ENCODE measurements around the gene FOXF1. TPM values are rescaled to one million over a fixed set of nuclear protein-coding genes. Genes with fewer than 3 reads are reported as not detected.
A peak's percentile ranks its signal among the peaks of the same experiment; 100 is the strongest.

The FOXF1 gene
- total and polyA plus RNA-seq, 4 donors = 0.56 to 1.2 (median 0.89) TPM

DNA sequence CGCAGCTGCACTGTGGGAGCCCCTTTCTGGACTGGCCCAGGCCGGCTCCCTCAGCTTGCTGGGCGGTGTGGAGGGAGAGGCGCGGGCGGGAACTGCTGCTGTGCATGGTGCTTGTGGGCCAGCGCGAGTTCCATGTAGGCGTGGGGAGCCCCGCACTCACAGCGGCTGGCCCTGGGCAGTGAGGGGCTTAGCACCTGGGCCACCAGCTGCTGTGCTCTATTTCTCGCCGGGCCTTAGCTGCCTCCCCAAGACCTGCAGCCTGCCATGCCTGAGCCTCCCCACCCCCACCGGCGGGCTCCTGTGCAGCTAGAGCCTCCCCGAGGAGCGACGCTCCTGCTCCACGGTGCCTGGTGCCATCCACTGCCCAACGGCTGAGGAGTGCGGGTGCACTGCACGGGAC, 43.0 kb downstream of the FOXF1 start:
- Histone ChIP-seq H3K27me3 (ENCODE audit: control insufficient read depth in 4 of 4, insufficient read depth in 4 of 4, low read length in 3 of 4) (no peaks in the 10 kb centered on the region), H3K27ac (ENCODE audit: low read depth in 1 of 2, low read length in 2 of 2) (no peak overlapping the region), H3K9ac (ENCODE audit: low read depth in 1 of 2, low read length in 2 of 2) (no peak overlapping the region), H3K4me1 (ENCODE audit: control insufficient read depth in 4 of 4, insufficient read depth in 4 of 4, low read length in 3 of 4) (peaks cover 0 to 16% (median 12%) of the 10 kb centered on the region in 4 donors), H3K36me3 (ENCODE audit: control insufficient read depth in 4 of 4, insufficient read depth in 3 of 4, low read depth in 1 of 4, low read length in 3 of 4) (peaks cover 0 to 21% (median 6%) of the 10 kb centered on the region in 4 donors), H3K9me3 (ENCODE audit: control insufficient read depth in 4 of 4, low read length in 3 of 4) (no peaks in the 10 kb centered on the region), H3K4me3 (ENCODE audit: low read depth in 1 of 3, low read length in 3 of 3) (no peak overlapping the region)
- 99% methylated on average over 22 of the region's 22 CpGs for WGBS
- DNase-seq (ENCODE audit: low spot score) = no peak
- TF ChIP-seq, protein P1, sequence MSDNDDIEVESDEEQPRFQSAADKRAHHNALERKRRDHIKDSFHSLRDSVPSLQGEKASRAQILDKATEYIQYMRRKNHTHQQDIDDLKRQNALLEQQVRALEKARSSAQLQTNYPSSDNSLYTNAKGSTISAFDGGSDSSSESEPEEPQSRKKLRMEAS (IDR thresholded peaks at IDR 0.05) = no peak
- TF ChIP-seq HNF4G (IDR thresholded peaks at IDR 0.05) (no peak), FOXA1 (IDR thresholded peaks at IDR 0.05) (no peak), YY1 (IDR thresholded peaks at IDR 0.05) (no peak), HNF4A (conservative IDR thresholded peaks at IDR 0.05) (no peak), FOXA2 (IDR thresholded peaks at IDR 0.05) (no peak), RXRA (IDR thresholded peaks at IDR 0.05) (no peak), JUND (IDR thresholded peaks at IDR 0.05) (no peak), TAF1 (conservative IDR thresholded peaks at IDR 0.05) (no peak), NR2F2 (IDR thresholded peaks at IDR 0.05) (no peak), SP1 (IDR thresholded peaks at IDR 0.05) (no peak)
- TF ChIP-seq, protein P2, sequence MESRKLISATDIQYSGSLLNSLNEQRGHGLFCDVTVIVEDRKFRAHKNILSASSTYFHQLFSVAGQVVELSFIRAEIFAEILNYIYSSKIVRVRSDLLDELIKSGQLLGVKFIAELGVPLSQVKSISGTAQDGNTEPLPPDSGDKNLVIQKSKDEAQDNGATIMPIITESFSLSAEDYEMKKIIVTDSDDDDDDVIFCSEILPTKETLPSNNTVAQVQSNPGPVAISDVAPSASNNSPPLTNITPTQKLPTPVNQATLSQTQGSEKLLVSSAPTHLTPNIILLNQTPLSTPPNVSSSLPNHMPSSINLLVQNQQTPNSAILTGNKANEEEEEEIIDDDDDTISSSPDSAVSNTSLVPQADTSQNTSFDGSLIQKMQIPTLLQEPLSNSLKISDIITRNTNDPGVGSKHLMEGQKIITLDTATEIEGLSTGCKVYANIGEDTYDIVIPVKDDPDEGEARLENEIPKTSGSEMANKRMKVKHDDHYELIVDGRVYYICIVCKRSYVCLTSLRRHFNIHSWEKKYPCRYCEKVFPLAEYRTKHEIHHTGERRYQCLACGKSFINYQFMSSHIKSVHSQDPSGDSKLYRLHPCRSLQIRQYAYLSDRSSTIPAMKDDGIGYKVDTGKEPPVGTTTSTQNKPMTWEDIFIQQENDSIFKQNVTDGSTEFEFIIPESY (IDR thresholded peaks at IDR 0.05) = no peak
- TF ChIP-seq, protein P3, sequence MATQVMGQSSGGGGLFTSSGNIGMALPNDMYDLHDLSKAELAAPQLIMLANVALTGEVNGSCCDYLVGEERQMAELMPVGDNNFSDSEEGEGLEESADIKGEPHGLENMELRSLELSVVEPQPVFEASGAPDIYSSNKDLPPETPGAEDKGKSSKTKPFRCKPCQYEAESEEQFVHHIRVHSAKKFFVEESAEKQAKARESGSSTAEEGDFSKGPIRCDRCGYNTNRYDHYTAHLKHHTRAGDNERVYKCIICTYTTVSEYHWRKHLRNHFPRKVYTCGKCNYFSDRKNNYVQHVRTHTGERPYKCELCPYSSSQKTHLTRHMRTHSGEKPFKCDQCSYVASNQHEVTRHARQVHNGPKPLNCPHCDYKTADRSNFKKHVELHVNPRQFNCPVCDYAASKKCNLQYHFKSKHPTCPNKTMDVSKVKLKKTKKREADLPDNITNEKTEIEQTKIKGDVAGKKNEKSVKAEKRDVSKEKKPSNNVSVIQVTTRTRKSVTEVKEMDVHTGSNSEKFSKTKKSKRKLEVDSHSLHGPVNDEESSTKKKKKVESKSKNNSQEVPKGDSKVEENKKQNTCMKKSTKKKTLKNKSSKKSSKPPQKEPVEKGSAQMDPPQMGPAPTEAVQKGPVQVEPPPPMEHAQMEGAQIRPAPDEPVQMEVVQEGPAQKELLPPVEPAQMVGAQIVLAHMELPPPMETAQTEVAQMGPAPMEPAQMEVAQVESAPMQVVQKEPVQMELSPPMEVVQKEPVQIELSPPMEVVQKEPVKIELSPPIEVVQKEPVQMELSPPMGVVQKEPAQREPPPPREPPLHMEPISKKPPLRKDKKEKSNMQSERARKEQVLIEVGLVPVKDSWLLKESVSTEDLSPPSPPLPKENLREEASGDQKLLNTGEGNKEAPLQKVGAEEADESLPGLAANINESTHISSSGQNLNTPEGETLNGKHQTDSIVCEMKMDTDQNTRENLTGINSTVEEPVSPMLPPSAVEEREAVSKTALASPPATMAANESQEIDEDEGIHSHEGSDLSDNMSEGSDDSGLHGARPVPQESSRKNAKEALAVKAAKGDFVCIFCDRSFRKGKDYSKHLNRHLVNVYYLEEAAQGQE (IDR thresholded peaks at IDR 0.05) = no peak
- TF ChIP-seq, protein P4, sequence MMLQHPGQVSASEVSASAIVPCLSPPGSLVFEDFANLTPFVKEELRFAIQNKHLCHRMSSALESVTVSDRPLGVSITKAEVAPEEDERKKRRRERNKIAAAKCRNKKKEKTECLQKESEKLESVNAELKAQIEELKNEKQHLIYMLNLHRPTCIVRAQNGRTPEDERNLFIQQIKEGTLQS (IDR thresholded peaks at IDR 0.05) = no peak

DNA sequence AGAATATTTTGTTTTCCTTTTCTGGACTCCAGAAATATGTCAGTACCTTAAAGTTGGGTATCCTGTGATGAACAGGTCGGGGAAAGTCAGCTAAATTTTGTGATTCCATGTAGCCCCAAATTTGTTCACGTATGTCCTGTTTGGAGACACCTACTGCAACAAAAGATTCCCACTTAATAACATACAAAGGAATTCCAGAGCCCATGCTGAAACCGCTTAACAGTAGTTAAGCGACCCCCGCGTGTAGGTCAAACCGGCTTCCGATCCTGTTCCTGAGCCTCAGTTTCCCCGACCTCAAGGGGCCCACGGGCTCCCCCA, 44.2 kb downstream of the FOXF1 start:
- Histone ChIP-seq H3K27me3 (ENCODE audit: control insufficient read depth in 4 of 4, insufficient read depth in 4 of 4, low read length in 3 of 4) (peaks cover 0 to 4% (median 0%) of the 10 kb centered on the region in 4 donors), H3K9ac (ENCODE audit: low read depth in 1 of 2, low read length in 2 of 2) (peak overlapping the region; percentile 95 to 97), H3K27ac (ENCODE audit: low read depth in 1 of 2, low read length in 2 of 2) (peak overlapping the region; percentile 78 to 85), H3K4me3 (ENCODE audit: low read depth in 1 of 3, low read length in 3 of 3) (peak overlapping the region; percentile 91 to 99 (median 93)), H3K9me3 (ENCODE audit: control insufficient read depth in 4 of 4, low read length in 3 of 4) (no peaks in the 10 kb centered on the region), H3K4me1 (ENCODE audit: control insufficient read depth in 4 of 4, insufficient read depth in 4 of 4, low read length in 3 of 4) (peaks cover 0 to 16% (median 12%) of the 10 kb centered on the region in 4 donors), H3K36me3 (ENCODE audit: control insufficient read depth in 4 of 4, insufficient read depth in 3 of 4, low read depth in 1 of 4, low read length in 3 of 4) (peaks cover 0 to 17% (median 5%) of the 10 kb centered on the region in 4 donors)
- DNase-seq (ENCODE audit: low spot score) = no peak
- TF ChIP-seq, protein P1 (IDR thresholded peaks at IDR 0.05) = no peak
- peak; percentile 8 for TF ChIP-seq NR2F2 (IDR thresholded peaks at IDR 0.05)
- WGBS = 8% methylated on average over 10 of the region's 10 CpGs

Data from liver (tissue), 9 donors.